Measurements from ENCODE around the gene RAB19.
"Not testable (repeated sequence)": the region's sequence is repeated elsewhere in the genome, so short reads cannot be mapped to it uniquely, and the experiment has no call there.

Gene RAB19

GRCh38 chr7:140453785-140454656 is 50.2 kb downstream of the RAB19 start:
- DNase-seq: not testable (repeated sequence)

GRCh38 chr7:140454657-140455015 is 50.8 kb downstream of the RAB19 start:
- DNase-seq: no peak

GRCh38 chr7:140455743-140456142 is 51.9 kb downstream of the RAB19 start:
- no peak for DNase-seq

- no peak for DNase-seq
Measured at GRCh38 chr7:140456551-140457051, 52.7 kb downstream of the RAB19 start.

GRCh38 chr7:140458201-140458600 is 54.3 kb downstream of the RAB19 start:
- no peak for DNase-seq

GRCh38 chr7:140458916-140459315 is 55.1 kb downstream of the RAB19 start:
- no peak for DNase-seq

- DNase-seq: no peak
Measured at GRCh38 chr7:140463111-140463510, 59.3 kb downstream of the RAB19 start.

- DNase-seq: peak; percentile 70
Measured at GRCh38 chr7:140475747-140476333, 72.0 kb downstream of the RAB19 start.

GRCh38 chr7:140476698-140477261 is 72.9 kb downstream of the RAB19 start:
- DNase-seq: no peak

Measured in NCI-H1105 (cell line).